Gastrocnemius medialis (tissue), 4 donors: ENCODE measurements around the gene PLCH1. TPM values are rescaled to one million over a fixed set of nuclear protein-coding genes. Genes with fewer than 3 reads are reported as not detected.

Source experiments
- ATAC-seq, 2 donors: fragments of 150-250 bp; one replicate each; pipeline ENCODE4 v1.9.1; 2016
- DNase-seq, 2 donors: peaks; one replicate each; pipeline ENCODE4 v3.0.0-alpha.2; 2019
- H3K27ac ChIP-seq, 4 donors: fragments of 200-600 bp; sonication (generic); 1 replicate in 1 of 4; 2 replicates in 3 of 4; pipeline ENCODE4 v1.5.1; 2016 to 2018; ENCODE audit warnings: mild to moderate bottlenecking in 2 of 4, moderate library complexity in 1 of 4
- H3K27me3 ChIP-seq, 3 donors: fragments of 200-600 bp; sonication (generic) in 2 of 3; 1 replicate in 1 of 3; 2 replicates in 2 of 3; pipeline versions ENCODE4 v1.5.1 to v1.6.0; 2016 to 2019; ENCODE audit warnings: mild to moderate bottlenecking in 1 of 3, moderate library complexity in 1 of 3
- H3K36me3 ChIP-seq, 2 donors: fragments of 200-600 bp; sonication (generic) in 1 of 2; one replicate each; pipeline ENCODE4 v1.5.1; 2017 to 2018
- H3K4me1 ChIP-seq, 2 donors: fragments of 200-600 bp; sonication (generic) in 1 of 2; one replicate each; pipeline ENCODE4 v1.5.1; 2016 to 2017; ENCODE audit warnings: mild to moderate bottlenecking in 2 of 2
- H3K4me3 ChIP-seq, 4 donors: fragments of 200-600 bp; sonication (generic) in 3 of 4; 1 replicate in 1 of 4; 2 replicates in 3 of 4; pipeline ENCODE4 v1.5.1; 2016 to 2019; ENCODE audit warnings: mild to moderate bottlenecking in 2 of 4
- H3K9me3 ChIP-seq, 3 donors: fragments of 200-600 bp; sonication (generic) in 2 of 3; 1 replicate in 1 of 3; 2 replicates in 2 of 3; pipeline ENCODE4 v1.5.1; 2016 to 2019
- POLR2A ChIP-seq, 2 donors: fragments of 450-650 bp; IDR thresholded peaks; one replicate each; pipeline ENCODE4 v1.6.1; 2017; ENCODE audit warnings: antibody characterized with exemption in 2 of 2, mild to moderate bottlenecking in 2 of 2, moderate library complexity in 2 of 2
- in situ Hi-C, 4 donors: fragments of 200-750 bp; cut with MboI; loops; one replicate each; pipeline versions ENCODE4 v1.15.0 to v1.8.0; 2017; ENCODE audit warnings: low sequenced_read_pairs in 4 of 4
- intact Hi-C: fragments of 100-400 bp; cut with DNase I; formaldehyde crosslinking; loops from one replicate; pipeline ENCODE4 v1.15.1; 2023; ENCODE audit warnings: low total_unique reads
- total RNA-seq, 4 donors: library from RNA; depleted of rRNA; stranded (reverse); fragments of >200 nt; gene quantifications; one replicate each; pipeline versions ENCODE4 v1.1.0 to v1.2.3, GENCODE V29; 2016
- TF ChIP-seq, protein P1 (sequence below), 5 experiments: fragments of 450-650 bp in 3 of 5; fragments of 200-600 bp in 2 of 5; sonication (generic) in 2 of 5; IDR thresholded peaks in 4 of 5; conservative IDR thresholded peaks in 1 of 5; 1 replicate in 4 of 5; 2 replicates in 1 of 5; pipeline ENCODE4 v1.5.1; 2016 to 2019; ENCODE audit warnings: antibody characterized with exemption in 5 of 5, mild to moderate bottlenecking in 3 of 5, moderate library complexity in 3 of 5

PLCH1 gene
- total RNA-seq, 4 donors from 2014 or later, result 0.07 to 0.33 (median 0.10) TPM; not detected in 1

DNA sequence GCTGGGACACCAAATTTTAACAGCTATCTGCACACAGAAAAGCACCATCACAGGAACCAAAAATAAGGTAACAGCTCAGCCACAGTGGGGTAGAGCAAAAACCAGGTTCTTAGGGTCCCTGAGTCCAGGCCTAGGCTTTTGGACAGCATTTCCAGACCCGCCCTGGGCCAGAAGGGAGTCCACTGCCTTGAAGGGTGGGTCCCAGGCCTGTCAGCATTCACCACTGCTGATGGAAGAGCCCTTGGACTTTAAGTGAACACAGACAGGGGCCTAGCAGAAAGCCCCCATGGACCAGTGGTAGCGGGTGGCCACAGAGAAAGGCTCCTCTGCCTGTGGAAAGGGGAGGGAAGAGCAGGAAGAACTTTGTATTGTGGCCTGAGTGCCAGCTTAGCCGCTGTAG lies 56.4 kb downstream of the PLCH1 start:
- TF ChIP-seq, protein P1, sequence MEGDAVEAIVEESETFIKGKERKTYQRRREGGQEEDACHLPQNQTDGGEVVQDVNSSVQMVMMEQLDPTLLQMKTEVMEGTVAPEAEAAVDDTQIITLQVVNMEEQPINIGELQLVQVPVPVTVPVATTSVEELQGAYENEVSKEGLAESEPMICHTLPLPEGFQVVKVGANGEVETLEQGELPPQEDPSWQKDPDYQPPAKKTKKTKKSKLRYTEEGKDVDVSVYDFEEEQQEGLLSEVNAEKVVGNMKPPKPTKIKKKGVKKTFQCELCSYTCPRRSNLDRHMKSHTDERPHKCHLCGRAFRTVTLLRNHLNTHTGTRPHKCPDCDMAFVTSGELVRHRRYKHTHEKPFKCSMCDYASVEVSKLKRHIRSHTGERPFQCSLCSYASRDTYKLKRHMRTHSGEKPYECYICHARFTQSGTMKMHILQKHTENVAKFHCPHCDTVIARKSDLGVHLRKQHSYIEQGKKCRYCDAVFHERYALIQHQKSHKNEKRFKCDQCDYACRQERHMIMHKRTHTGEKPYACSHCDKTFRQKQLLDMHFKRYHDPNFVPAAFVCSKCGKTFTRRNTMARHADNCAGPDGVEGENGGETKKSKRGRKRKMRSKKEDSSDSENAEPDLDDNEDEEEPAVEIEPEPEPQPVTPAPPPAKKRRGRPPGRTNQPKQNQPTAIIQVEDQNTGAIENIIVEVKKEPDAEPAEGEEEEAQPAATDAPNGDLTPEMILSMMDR (IDR thresholded peaks at IDR 0.05 in 4 of 5, conservative IDR thresholded peaks at IDR 0.05 in 1 of 5), result no peak
- no peak for TF ChIP-seq POLR2A (IDR thresholded peaks at IDR 0.05)
- no peak overlapping the region for H3K27ac ChIP-seq
- no peak overlapping the region for H3K4me3 ChIP-seq
- no peaks in the 10 kb centered on the region for H3K4me1 ChIP-seq
- ATAC-seq (no peak), DNase-seq (no peak)
- no peaks in the 10 kb centered on the region for H3K36me3 ChIP-seq
- in situ Hi-C loops (loop anchor here in 3 of 4 donors (25.0 kb wide), 3 partner anchors 326 to 1351 kb away; no protein-coding TSS in a partner anchor), intact Hi-C loops (no loop called here)
- H3K9me3 ChIP-seq, result no peaks in the 10 kb centered on the region
- H3K27me3 ChIP-seq, result no peaks in the 10 kb centered on the region

DNA sequence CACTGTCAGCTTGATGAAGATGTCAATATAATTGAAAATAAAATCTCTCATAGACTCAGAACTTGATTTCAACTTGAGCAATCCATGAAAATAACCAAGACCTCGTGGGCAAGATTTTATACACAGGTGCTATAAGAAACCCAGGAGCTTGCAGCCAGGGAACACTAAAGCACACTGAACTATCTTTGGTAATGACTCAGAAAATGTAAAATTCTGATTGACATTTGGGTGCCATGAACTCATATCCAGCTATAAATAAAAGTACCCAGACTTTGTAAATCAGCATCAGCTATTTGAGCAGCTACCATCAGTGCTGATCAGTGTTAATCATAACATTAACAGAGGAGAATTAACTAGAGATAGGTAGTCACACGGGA lies 61.5 kb downstream of the PLCH1 start:
- H3K36me3 ChIP-seq, result no peaks in the 10 kb centered on the region
- H3K27ac ChIP-seq, result no peak overlapping the region
- no peak overlapping the region for H3K4me3 ChIP-seq
- DNase-seq, result no peak
- no peaks in the 10 kb centered on the region for H3K9me3 ChIP-seq
- no peak for ATAC-seq
- TF ChIP-seq, protein P1 (IDR thresholded peaks at IDR 0.05 in 4 of 5, conservative IDR thresholded peaks at IDR 0.05 in 1 of 5), result no peak
- TF ChIP-seq POLR2A (IDR thresholded peaks at IDR 0.05), result no peak
- intact Hi-C loops, result no loop called here
- no peaks in the 10 kb centered on the region for H3K27me3 ChIP-seq
- in situ Hi-C loops, result loop anchor here in 3 of 4 donors (25.0 kb wide), 3 partner anchors 321 to 1346 kb away; no protein-coding TSS in a partner anchor
- no peaks in the 10 kb centered on the region for H3K4me1 ChIP-seq

DNA sequence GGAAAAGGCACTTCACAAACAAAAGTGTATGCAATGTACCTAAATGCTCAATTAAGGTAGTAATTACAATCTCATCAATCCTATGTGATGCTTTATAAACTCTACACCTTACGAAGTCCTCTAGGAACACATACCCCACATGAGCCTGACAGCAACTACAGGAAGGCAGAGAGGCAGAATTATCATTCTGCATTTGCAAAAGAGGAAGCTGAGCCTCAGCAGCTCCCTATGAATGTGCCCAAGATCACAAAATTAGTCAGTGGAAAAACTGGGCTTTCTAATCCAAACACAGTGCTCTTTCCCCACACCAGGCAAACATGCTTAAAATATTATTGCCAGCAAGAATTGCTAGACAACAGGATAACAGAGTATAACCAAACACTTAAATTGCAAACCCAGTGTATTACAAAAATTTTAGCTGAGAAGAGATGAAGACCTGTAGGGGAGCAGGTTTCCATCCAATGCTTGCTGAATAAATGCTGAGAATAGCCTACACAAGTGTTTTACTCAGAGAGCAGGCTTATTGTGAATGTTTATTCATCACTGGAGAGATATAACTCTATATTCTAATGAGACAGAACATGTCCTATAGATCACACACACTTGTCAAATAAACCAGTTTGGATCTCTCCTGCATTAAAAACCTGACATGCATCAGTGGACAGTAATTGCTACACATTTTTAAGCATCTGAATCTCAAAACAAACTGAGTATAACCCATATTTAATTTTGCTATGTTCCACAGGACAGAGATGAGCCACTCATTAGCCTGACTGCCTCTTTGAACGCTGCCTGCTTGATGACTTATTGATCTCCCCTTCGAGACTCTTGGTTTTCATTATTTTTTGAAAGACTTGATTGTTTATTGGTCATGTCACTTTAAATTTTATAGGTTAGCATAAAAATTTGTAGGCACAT lies 62.2 kb downstream of the PLCH1 start:
- TF ChIP-seq POLR2A (IDR thresholded peaks at IDR 0.05), result no peak
- TF ChIP-seq, protein P1 (IDR thresholded peaks at IDR 0.05 in 4 of 5, conservative IDR thresholded peaks at IDR 0.05 in 1 of 5), result no peak
- DNase-seq (no peak), ATAC-seq (no peak)
- Histone ChIP-seq H3K36me3 (no peaks in the 10 kb centered on the region), H3K9me3 (no peaks in the 10 kb centered on the region), H3K27ac (no peak overlapping the region), H3K4me1 (no peaks in the 10 kb centered on the region), H3K4me3 (no peak overlapping the region), H3K27me3 (no peaks in the 10 kb centered on the region)
- in situ Hi-C loops, result loop anchor here in 3 of 4 donors (25.0 kb wide), 3 partner anchors 320 to 1345 kb away; no protein-coding TSS in a partner anchor
- intact Hi-C loops, result no loop called here

DNA sequence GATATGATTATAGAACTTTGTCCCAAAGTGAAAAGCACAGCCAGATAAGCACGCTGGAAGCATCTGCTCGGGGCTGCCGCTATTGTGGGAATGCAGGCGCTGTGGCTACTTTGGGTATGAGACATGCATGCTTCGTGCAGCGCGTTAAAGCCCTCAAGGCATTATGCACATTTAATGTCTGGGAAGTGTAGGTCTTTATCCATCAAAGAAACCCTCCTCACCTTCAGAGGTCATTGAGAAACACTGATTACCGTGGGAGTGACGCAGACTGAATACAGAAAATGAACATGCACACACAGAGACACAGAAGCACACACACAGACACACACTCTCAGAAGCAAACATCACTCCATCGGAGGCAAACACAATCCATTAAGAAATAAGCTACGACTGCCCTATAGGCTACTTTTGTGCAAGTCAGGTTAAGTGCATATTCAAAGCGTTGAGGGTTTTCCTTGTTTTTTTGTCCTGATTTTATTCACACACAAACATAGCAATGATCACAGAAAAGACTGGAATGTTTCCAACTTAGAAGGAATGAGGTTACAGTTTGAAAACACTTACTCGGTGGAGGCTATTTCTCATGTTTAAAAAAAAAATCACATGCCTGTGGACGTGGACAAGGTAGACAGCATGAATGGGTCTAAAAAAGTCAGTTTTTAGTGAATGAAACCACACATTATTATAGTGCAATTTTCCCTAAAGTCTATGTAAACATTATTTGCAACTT lies 68.5 kb downstream of the PLCH1 start:
- Histone ChIP-seq H3K9me3 (no peaks in the 10 kb centered on the region), H3K27ac (no peak overlapping the region), H3K4me1 (no peaks in the 10 kb centered on the region), H3K27me3 (no peaks in the 10 kb centered on the region), H3K36me3 (no peaks in the 10 kb centered on the region), H3K4me3 (peak overlapping the region; percentile 12 to 47 (median 22))
- no peak for TF ChIP-seq POLR2A (IDR thresholded peaks at IDR 0.05)
- TF ChIP-seq, protein P1 (IDR thresholded peaks at IDR 0.05 in 4 of 5, conservative IDR thresholded peaks at IDR 0.05 in 1 of 5), result no peak
- no peak for ATAC-seq
- no peak for DNase-seq
- intact Hi-C loops, result no loop called here
- in situ Hi-C loops, result loop anchor here in 3 of 4 donors (25.0 kb wide), 3 partner anchors 314 to 1339 kb away; no protein-coding TSS in a partner anchor
